HUES48 (cell line): ENCODE results near the gene TM9SF2.
A peak's percentile ranks its signal among the peaks of the same experiment; 100 is the strongest.
"Not testable (repeated sequence)": the region's sequence is repeated elsewhere in the genome, so short reads cannot be mapped to it uniquely, and the experiment has no call there.

Experiments used
- H3K27ac ChIP-seq: one replicate; pipeline ENCODE4 v1.7.0; 2013; ENCODE audit warnings: low read depth, low read length, inconsistent platforms
- H3K27me3 ChIP-seq: 2 replicates; pipeline ENCODE4 v1.6.1; 2013; ENCODE audit warnings: mild to moderate bottlenecking, low read length; ENCODE audit not compliant: control insufficient read depth, insufficient read depth
- H3K36me3 ChIP-seq: 2 replicates; pipeline ENCODE4 v1.6.1; 2013; ENCODE audit warnings: low read length; ENCODE audit not compliant: control insufficient read depth, insufficient read depth
- H3K4me1 ChIP-seq: 2 replicates; pipeline ENCODE4 v1.6.1; 2013; ENCODE audit warnings: mild to moderate bottlenecking, low read length; ENCODE audit not compliant: control insufficient read depth, insufficient read depth
- H3K4me3 ChIP-seq: 2 replicates; pipeline ENCODE4 v1.5.1; 2013; ENCODE audit warnings: mild to moderate bottlenecking, low read depth, low read length
- H3K9ac ChIP-seq: 2 replicates; pipeline ENCODE4 v1.6.1; 2013; ENCODE audit warnings: mild to moderate bottlenecking, low read depth, low read length, moderate library complexity
- H3K9me3 ChIP-seq: 2 replicates; pipeline ENCODE4 v1.6.1; 2013; ENCODE audit warnings: low read length; ENCODE audit not compliant: control insufficient read depth, insufficient read depth

Gene TM9SF2, protein sequence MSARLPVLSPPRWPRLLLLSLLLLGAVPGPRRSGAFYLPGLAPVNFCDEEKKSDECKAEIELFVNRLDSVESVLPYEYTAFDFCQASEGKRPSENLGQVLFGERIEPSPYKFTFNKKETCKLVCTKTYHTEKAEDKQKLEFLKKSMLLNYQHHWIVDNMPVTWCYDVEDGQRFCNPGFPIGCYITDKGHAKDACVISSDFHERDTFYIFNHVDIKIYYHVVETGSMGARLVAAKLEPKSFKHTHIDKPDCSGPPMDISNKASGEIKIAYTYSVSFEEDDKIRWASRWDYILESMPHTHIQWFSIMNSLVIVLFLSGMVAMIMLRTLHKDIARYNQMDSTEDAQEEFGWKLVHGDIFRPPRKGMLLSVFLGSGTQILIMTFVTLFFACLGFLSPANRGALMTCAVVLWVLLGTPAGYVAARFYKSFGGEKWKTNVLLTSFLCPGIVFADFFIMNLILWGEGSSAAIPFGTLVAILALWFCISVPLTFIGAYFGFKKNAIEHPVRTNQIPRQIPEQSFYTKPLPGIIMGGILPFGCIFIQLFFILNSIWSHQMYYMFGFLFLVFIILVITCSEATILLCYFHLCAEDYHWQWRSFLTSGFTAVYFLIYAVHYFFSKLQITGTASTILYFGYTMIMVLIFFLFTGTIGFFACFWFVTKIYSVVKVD

DNA sequence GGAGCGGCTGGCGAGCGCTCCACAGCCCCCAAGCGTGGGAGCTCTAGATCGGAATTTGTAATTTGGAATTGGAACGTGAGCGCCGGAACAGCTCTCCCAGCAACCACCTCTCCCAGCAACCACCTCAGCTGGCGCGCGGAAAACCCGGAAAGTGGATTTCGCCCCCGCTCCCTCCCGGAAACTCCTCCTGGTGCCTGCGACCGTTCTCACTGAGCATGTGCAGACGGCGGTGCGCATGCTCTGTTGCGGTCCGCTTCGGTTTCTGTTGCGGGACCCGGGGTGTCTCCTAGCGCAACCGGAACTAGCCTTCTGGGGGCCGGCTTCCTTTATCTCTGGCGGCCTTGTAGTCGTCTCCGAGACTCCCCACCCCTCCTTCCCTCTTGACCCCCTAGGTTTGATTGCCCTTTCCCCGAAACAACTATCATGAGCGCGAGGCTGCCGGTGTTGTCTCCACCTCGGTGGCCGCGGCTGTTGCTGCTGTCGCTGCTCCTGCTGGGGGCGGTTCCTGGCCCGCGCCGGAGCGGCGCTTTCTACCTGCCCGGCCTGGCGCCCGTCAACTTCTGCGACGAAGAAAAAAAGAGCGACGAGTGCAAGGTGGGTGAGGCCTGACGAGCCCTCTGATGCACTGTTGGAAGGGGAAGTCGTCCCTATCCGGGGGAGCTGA lies at the start of gene TM9SF2:
TM9SF2 (plus strand) TSS at position 289 of the 664 bp plus-strand sequence; CDS start at position 424, 135 bp downstream.
- Histone ChIP-seq H3K9me3 (no peaks in the 10 kb centered on the region), H3K36me3 (no peaks in the 10 kb centered on the region), H3K9ac (peak within 1 kb of the TSS; percentile 58), H3K27me3 (no peaks in the 10 kb centered on the region), H3K4me3 (peak within 1 kb of the TSS; percentile 90), H3K27ac (peak within 1 kb of the TSS; percentile 90), H3K4me1 (peaks cover 13% of the 10 kb centered on the region)

DNA sequence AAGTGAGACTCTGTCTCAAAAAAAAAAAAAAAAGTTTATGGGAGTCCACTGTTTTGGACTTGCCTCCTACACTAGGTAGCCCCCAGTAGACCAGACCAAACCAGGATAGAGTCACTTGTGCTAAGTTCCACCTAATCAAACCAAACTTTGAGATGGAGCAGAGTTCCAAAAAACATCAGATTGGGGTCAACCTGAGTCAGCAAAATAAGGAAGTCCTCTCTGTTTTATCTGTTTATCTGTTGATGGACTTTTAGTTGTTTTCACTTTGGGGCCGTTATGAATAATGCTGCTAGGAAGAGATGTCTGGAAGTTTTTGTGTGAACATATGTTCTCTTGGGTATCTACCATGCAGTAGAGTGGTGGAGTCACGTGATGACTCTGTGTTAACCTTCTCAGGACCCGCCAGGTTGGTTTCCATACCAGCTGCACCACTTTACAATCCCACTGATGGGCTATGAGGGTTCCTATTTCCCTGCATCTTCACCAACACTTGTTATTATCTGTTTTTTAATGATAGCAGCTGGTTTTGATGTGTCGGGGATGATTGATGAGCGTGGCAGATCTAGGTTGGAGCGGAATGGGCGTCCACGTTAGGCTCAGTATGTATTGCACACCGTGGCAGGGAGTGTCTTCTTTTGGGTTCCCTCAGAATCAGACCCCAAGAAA lies 46.6 kb upstream of the TM9SF2 start:
- Histone ChIP-seq H3K27ac (no peak overlapping the region), H3K36me3 (no peaks in the 10 kb centered on the region), H3K4me3 (no peak overlapping the region), H3K27me3 (no peaks in the 10 kb centered on the region), H3K9ac (no peak overlapping the region), H3K9me3 (no peaks in the 10 kb centered on the region), H3K4me1 (no peaks in the 10 kb centered on the region)

DNA sequence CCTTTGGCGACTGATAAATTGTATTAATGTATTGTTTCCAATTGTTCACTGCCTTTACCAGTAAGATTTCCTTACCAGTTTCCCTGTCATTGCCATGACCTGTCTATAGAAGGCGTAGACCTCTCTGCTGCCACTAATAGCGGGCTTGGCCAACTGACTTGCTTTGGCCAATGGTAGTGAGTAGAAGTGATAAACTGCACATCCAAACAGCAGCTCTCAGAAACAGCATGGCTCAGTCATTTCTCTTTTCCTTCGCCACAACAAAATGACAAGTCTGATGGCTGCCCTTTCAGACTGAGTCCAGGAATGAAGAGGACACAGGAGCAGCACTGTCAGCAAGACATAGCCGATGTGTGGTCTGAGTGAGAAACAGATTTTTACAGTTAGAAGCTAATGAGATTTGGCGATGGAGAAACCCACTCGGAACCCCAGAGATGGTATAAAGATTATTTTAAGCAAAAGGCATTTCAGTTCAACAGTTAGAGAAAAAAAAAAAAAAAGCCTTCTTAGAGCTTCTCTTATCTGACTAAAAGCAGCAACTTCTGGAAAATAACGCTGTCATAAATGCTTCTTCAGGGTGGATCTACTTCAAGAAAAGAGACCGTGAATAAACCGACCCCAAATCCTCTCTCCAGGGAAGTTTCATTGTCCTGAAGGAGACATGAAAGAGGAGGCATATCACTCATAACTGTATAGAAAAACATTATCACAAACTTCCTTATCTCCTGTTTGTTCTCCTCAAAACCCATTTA lies 42.0 kb upstream of the TM9SF2 start:
- H3K36me3 ChIP-seq, result no peaks in the 10 kb centered on the region
- no peak overlapping the region for H3K9ac ChIP-seq
- H3K27me3 ChIP-seq, result no peaks in the 10 kb centered on the region
- H3K9me3 ChIP-seq, result no peaks in the 10 kb centered on the region
- H3K27ac ChIP-seq, result no peak overlapping the region
- no peaks in the 10 kb centered on the region for H3K4me1 ChIP-seq
- no peak overlapping the region for H3K4me3 ChIP-seq

DNA sequence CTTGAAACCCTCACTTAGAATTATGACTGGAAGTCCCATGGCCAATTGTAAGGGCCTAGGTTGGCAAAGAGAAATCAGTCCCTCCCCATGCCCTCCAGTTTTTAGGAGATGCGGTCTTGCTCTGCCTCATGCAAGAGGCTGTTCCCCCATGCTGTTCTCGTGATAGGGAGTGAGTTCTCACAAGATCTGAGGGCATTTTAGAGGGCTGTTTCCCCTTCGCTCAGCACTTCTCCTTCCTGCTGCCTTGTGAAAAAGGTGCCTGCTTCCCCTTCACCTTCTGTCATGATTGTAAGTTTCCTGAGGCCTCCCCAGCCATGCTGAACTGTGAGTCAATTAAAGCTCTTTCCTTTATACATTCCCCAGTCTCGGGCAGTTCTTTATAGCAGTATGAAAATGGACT lies 40.5 kb upstream of the TM9SF2 start:
- not testable (repeated sequence) for H3K4me3 ChIP-seq, H3K27ac ChIP-seq

DNA sequence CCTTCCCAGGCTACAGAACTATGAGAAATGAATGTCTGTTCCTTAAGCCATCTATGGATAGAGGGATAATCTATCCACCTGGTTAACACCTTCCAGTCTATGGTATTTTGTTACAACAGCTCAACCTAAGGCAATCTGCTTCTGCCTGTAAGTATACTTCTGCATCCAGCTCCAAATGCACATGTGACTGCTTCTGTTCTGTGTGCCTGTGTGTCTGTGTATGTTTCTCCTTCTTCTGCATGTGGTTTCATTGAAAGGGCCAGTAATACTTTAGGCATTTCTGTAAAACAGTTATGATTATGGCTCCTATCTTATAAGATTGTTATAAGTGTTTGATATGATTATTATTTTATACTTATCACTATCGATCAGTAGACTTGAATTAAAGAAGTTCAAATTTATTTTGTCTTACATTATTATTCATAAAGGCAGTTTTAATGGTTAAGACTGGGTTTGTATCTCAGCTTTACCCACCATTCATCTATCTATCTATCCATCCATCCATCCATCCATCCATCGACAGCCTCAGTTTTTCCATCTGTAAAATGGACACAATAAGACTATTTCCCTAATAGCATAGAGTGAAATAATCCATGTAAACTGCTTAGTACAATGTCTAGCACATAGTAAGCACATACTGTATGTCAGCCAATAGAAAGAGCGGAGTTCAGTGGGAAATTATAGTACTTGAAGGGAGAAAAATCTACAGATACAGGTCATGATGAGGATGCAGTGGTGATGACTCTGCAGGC lies 37.5 kb upstream of the TM9SF2 start:
- Histone ChIP-seq H3K9ac (no peak overlapping the region), H3K27me3 (no peaks in the 10 kb centered on the region), H3K27ac (no peak overlapping the region), H3K4me3 (no peak overlapping the region), H3K4me1 (no peaks in the 10 kb centered on the region), H3K36me3 (no peaks in the 10 kb centered on the region), H3K9me3 (no peaks in the 10 kb centered on the region)

More for the DNA sequence above, 40.5 kb upstream of the TM9SF2 start:
- not testable (repeated sequence) for H3K4me1 ChIP-seq, H3K9me3 ChIP-seq, H3K9ac ChIP-seq, H3K27me3 ChIP-seq, H3K36me3 ChIP-seq

DNA sequence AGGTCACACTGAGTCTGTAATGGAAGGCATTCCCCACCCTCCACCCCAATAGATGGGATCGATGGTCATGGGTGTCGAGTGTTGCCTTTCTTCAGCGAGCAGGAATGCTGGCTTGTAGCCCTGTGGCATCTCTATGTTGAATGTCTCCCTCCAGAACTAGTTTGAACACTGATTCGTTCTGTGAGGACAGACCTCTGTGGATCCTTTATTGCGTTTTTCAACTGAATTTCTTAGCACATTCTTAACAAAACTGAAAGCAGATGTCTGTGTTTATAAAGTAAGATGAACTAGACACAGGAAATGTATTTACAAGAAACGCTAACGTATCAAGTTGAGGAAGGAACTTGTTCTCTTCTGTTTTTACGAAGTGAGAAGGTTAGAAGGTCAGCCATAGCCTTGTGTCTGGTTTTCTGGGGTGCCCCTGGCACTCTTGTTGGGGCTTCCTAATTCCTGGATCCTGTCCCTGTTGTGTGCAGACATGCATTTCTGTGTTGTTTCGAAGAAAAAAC lies 36.8 kb upstream of the TM9SF2 start:
- H3K9me3 ChIP-seq, result no peaks in the 10 kb centered on the region
- no peak overlapping the region for H3K9ac ChIP-seq
- no peak overlapping the region for H3K27ac ChIP-seq
- no peaks in the 10 kb centered on the region for H3K4me1 ChIP-seq
- no peak overlapping the region for H3K4me3 ChIP-seq
- no peaks in the 10 kb centered on the region for H3K36me3 ChIP-seq
- no peaks in the 10 kb centered on the region for H3K27me3 ChIP-seq

DNA sequence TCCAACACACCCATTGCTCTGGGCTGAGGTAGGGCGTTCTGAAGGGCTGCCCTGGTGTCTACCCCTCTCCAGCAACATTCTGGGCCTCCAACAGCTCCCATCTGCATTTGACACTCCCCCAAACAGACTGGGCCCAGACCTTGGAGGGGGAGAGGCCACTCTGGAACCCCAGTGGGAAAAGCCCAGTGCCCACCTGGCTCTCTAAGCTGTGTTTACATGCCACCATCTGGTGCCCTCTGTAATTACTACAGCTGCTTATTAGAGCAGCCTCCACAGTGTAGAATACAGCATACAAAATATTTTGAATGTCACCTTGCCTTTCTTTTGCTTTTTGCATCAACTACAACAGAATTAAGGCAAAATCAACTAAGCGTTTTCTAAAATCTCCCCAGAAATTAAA lies 35.8 kb upstream of the TM9SF2 start:
- H3K9ac ChIP-seq, result no peak overlapping the region
- H3K27ac ChIP-seq, result no peak overlapping the region
- no peaks in the 10 kb centered on the region for H3K27me3 ChIP-seq
- H3K4me1 ChIP-seq, result no peaks in the 10 kb centered on the region
- H3K9me3 ChIP-seq, result no peaks in the 10 kb centered on the region
- no peak overlapping the region for H3K4me3 ChIP-seq
- H3K36me3 ChIP-seq, result no peaks in the 10 kb centered on the region

DNA sequence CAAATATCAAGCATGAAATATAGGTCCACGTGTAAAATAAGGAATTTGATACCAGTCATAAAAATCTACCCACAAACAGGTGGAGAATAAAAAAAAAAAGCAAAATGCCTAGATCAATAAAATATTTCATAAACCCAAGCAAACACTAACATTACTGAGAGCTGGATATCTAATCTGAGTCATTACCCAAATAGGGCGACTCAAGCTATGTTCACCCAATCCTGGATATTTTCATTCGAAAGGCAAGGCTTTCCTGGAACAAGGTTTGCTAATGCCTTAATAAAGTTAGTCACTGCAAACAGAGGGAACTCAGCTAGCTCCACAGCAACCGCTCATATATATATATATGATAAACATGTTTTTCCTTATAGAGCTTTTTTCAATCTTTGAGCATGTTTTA lies 33.5 kb upstream of the TM9SF2 start:
- no peaks in the 10 kb centered on the region for H3K9me3 ChIP-seq
- no peaks in the 10 kb centered on the region for H3K36me3 ChIP-seq
- no peak overlapping the region for H3K27ac ChIP-seq
- H3K4me3 ChIP-seq, result no peak overlapping the region
- H3K27me3 ChIP-seq, result no peaks in the 10 kb centered on the region
- H3K9ac ChIP-seq, result no peak overlapping the region
- no peaks in the 10 kb centered on the region for H3K4me1 ChIP-seq

DNA sequence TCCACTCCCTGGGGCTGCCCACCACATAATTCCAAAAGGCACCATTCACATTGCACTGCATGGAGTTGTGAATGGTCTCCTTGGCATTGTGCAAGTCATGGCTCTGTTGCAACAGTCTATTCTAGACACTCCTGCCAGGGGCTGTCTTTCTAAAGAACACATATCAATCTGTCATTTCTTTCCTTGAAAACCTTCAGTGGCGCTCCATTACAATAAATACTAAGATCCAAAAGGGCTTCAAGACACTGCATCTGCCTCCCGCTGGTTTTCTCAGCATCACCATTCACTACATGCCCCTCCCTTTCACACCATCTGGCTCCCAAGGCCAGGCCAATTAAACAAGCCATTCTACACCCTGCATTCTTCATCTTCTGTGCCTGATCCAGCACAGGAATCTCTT lies 32.2 kb upstream of the TM9SF2 start:
- Histone ChIP-seq H3K27me3 (no peaks in the 10 kb centered on the region), H3K36me3 (no peaks in the 10 kb centered on the region), H3K4me1 (no peaks in the 10 kb centered on the region), H3K9me3 (no peaks in the 10 kb centered on the region), H3K27ac (no peak overlapping the region), H3K9ac (no peak overlapping the region), H3K4me3 (no peak overlapping the region)

DNA sequence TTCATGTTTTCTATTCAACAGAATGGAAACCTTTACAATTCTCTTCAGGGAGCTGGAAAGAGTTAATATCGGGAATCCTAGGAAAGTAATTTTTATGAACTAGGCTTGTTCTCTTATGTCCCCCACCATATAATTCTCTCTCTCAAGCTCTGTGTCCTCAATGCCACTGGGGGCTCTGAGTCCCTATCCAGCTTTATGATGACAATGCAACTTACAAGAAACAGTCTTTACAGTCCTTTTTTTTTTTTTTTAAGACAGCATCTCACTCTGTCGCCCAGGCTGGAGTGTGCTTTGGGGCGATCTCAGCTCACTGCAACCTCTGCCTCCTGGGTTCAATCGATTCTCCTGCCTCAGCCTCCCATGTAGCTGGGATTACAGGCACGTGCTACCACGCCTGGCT lies 31.2 kb upstream of the TM9SF2 start:
- H3K9me3 ChIP-seq, result no peaks in the 10 kb centered on the region
- H3K36me3 ChIP-seq, result no peaks in the 10 kb centered on the region
- H3K4me3 ChIP-seq, result no peak overlapping the region
- H3K27ac ChIP-seq, result no peak overlapping the region
- H3K9ac ChIP-seq, result no peak overlapping the region
- no peaks in the 10 kb centered on the region for H3K27me3 ChIP-seq
- H3K4me1 ChIP-seq, result no peaks in the 10 kb centered on the region
